ENCODE measurements around the gene ZACN.
A peak's percentile ranks its signal among the peaks of the same experiment; 100 is the strongest.

Gene ZACN

DNA sequence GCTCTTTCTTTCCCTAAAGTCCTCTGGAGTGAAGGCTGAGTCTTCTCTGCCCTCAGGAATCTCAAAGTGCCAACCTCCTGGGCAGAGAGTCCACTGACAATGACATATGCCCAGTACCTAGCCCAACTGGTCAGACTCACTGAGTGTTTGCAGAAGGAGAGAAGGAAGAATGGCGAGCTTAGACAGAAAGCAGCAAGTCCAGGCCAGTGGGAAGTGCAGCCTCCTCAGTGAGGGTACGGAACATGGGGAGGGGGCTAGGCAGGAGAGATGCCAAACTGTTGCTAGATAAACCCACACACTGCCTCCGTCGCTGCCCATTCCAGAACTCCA is 23.9 kb downstream of the ZACN start:
- no peak for DNase-seq (ENCODE audit: low read depth in 2 of 2)

- peak; percentile 89 to 90 for DNase-seq (ENCODE audit: low read depth in 2 of 2)
Observed at GRCh38 chr17:76103274-76104139, 24.5 kb downstream of the ZACN start, which contains the start of gene EXOC7. TSS of gene EXOC7 (minus strand) at chr17:76103787. CDS start at chr17:76103692, 95 bp downstream.

DNA sequence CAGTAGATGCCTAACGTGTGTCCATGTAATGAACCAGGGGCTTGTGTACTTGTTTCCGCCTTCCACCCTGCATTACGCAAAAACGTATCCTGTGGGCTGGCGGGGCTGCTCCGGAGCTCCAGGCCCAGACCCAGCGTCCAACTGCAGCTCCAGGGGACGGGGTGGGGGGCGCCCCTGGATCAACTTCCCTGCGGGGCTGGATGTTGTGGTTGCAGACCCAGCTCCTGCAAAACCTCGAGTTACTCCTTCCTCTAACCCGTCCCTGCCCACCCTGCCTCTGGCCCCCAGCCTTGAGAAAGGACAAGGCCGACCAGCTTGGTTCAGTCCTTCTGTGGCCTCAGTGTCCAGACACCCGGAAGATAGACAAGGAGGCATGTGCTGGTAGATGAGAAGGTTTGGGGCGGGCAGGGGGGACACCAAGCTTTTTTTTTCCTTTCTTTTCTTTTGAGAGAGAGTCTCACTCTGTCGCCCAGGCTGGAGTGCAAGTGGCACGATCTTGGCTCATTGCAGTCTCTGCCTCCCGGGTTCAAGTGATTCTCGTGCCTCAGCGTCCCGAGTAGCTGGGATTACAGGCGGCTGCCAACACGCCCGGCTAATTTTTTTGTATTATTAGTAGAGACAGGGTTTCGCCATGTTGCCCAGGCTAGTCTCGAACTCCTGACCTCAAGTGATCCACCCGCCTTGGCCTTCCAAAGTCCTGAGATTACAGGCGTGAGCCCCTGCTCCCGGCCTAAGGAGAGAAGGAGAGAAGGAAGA is 25.3 kb downstream of the ZACN start:
- no peak for DNase-seq (ENCODE audit: low read depth in 2 of 2)

- no peak for DNase-seq (ENCODE audit: low read depth in 2 of 2)
Observed at GRCh38 chr17:76104896-76105231, 25.9 kb downstream of the ZACN start.

- DNase-seq (ENCODE audit: low read depth in 2 of 2): no peak
Observed at GRCh38 chr17:76106703-76107102, 27.7 kb downstream of the ZACN start.

DNA sequence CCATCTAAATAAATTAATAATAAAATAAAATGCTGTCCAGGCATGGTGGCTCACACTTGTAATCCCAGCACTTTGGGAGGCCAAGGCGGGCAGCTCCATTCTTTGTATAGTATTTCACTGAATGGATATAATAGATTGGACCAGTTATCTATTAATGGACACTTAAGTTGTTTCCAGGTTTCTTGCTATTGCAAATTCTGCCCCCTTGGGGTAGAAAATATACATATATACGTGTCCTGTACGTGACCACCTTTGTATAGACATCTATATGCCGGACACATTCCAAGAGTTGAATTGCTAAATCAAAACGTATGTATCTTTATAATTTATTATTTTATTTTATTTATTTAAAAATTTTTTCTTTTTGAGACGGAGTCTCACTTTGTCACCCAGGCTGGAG is 28.5 kb downstream of the ZACN start:
- no peak for DNase-seq (ENCODE audit: low read depth in 2 of 2)

DNA sequence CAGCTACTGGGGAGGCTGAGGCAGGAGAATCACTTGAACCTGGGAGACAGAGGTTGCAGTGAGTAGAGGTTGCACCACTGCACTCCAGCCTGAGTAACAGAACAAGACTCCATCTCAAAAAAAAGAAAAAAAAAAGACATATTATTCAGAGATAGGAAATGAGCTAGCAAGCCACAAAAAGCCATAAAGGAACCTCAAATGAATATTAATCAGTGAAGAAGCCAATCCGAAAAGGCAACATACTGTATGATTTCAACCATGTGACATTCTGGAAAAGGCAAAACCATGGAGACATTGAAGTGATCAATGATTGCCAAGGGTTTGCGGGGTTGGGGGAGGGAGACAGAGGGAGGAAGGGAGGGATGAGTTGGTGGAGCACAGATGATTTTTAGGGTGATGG is 33.0 kb downstream of the ZACN start:
- no peak for DNase-seq (ENCODE audit: low read depth in 2 of 2)

- DNase-seq (ENCODE audit: low read depth in 2 of 2): no peak
Observed at GRCh38 chr17:76115138-76115754, 36.3 kb downstream of the ZACN start.

DNA sequence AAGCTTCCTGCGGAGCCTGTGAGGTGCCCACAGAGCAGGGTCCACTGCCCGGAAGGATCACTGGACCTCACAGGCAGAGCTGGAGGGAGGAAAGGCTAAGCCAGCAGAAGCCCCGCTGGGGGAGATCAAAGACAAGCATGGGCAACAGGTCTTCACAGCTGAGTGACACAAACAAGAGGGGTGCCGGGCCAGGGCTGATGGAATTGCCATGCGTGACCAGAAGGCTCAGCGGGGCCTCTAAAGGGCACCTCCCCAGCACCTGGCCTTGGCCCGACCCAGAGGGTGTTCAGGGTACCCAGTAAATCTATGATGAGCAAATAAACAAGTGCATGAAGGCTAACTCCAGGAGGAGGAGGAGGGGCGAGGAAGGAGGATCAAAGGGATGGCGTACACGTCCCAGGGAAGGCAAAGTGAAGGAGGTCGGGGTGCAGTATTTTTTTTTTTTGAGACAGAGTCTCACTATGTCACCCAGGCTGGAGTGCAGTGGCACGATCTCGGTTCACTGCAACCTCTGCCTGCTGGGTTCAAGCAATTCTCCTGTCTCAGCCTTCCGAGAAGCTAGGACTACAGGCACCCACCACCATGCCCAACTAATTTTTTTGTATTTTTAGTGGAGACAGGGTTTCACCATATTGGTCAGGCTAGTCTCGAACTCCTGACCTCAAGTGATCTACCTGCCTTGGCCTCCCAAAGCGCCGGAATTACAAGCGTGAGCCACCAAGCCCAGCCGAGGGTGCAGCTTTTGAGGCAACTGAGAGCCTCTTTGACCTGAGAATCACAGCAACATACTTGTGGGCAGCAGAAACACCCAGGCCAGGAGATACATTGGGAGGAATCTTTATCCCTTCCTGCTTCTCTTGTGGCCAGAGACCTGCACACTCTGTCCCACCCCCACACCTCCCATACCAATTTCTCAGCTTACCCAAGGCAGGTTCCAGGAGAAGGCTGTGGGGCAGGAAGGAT is 40.7 kb downstream of the ZACN start:
- no peak for DNase-seq (ENCODE audit: low read depth in 2 of 2)

DNA sequence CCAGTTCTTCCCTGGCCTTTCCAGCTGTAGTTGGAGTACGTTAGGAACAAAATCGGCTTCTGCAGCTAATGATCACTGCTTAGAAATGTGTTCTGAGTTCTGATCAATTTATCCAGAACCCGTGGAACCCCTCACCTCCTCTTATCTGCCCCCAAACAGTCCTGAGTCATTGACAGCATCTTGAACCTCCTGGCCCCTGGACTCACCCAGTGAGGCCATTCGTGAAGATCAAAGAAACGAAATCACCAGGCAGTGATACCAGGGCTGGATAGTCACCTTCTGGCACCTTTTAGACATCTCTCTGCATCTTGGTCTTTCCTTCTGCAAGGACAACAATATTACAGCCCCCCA is 41.7 kb downstream of the ZACN start:
- no peak for DNase-seq (ENCODE audit: low read depth in 2 of 2)

DNA sequence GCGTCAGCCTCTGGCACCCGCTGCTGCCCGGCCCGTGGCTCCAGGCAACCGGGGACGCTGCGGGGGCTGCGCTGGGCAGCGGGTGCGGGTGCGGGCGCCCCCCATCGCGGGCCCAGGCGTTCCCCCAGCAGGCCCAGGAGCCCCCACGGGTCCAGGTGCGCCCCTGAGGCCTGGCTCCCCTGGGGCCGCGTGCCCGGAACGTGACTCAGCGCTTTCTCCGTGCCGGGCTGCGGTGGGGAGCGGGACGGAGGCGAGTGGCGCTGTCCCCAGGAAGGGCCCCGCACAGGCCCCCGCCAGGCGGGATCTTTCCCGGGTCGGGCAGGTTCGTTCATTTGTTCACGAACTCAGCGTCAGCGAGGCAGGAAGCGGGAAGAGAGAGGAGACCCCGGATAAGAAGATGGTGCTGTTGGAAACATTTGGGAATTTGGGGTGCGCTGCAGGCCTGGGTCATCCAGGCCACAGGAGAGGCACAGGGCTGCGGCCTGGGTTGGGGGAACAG is 43.0 kb downstream of the ZACN start:
- no peak for DNase-seq (ENCODE audit: low read depth in 2 of 2)

DNA sequence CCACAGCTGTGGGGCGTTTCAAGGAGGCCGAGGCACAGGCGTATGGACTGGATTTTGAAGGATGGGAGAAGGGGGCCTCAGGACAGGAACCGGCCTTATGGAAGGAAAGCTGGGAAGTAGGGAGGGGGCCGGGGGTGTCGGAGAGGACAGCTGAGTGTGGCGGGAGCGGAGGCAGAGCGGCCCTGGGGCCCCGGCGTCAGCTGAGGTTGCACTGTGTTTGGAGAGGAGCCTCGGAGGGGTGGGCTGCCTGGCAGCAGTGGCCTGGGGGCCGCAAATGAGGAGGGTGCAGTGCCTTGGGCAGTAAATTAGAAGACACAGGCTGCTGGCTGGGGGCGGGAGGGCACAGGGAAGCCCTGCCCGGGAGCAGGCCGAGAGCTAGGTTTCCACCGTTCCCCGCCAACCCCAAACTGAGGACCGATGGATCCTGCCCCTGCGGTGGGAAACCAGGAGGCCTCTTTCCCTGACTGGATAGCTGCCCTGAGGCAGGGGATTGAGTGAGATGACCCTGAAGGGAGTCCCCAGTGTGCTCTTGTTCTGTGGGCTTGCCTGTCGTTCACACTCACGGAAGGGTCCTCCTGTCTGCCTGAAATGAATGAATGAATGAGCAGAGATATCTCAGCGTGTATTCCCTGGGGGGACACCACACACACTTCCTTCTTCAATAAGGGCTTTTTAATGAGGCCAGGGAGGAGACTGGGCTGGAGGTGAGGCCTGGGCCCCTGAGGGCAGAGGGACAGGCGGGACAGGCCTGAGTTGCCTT is 43.6 kb downstream of the ZACN start:
- no peak for DNase-seq (ENCODE audit: low read depth in 2 of 2)

- no peak for DNase-seq (ENCODE audit: low read depth in 2 of 2)
Observed at GRCh38 chr17:76123191-76123499, 44.2 kb downstream of the ZACN start.

DNA sequence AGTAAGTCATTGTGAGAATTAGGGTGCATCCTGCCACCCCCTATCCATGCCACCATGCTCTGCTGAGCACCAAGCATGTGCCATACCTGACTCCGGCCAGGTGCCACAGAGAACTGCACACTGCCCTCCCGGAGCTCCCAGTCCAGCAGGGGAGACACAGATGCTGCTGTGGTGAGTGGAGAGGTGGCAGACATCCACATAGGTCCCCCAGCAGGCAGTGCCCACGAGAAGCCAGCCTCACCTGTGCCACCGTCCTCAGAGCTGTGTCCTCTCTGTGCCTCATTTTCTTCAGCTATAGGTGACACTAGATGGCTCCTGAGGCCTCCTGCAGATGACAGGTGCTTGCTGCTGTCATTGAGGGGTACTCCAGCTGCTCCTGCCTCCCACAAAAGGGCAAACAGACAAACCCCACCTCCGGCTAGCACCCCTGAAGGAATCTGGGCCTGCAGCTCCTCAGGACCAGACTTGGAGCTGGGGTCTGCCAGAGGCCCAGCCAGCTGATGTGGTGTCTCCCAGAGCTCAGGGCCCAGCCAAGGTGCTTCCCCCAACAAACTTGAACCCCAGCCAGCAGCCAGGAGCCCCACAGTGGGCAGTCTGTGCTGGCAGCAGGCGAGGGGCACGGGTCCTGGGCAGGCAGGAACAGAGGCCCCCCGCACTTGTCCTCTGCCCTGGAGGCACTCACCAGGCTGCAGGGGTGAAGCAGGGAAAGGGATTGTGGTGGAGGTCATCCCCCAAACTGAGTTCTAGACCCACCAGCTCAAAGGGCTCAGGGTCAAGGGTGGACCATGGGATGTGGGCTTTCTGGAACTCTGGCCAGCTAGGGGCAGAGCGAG is 45.0 kb downstream of the ZACN start:
- DNase-seq (ENCODE audit: low read depth in 2 of 2): no peak

GRCh38 chr17:76124582-76125390 is 45.8 kb downstream of the ZACN start:
- no peak for DNase-seq (ENCODE audit: low read depth in 2 of 2)

DNA sequence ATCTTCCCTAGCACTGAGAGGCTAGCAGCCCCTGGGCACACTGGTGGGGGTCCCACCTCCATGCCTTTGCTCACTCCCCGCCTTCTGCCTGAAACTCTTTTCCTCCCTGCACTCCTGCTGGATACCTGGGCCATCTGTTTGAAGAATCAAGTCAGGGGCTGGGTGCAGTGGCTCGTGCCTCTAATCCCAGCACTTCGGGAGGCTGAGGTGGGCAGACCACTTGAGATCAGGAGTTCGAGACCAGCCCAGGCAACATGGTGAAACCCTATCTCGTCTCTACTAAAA is 46.4 kb downstream of the ZACN start:
- no peak for DNase-seq (ENCODE audit: low read depth in 2 of 2)

- DNase-seq (ENCODE audit: low read depth in 2 of 2): no peak
Observed at GRCh38 chr17:76125922-76126321, 46.9 kb downstream of the ZACN start.

DNA sequence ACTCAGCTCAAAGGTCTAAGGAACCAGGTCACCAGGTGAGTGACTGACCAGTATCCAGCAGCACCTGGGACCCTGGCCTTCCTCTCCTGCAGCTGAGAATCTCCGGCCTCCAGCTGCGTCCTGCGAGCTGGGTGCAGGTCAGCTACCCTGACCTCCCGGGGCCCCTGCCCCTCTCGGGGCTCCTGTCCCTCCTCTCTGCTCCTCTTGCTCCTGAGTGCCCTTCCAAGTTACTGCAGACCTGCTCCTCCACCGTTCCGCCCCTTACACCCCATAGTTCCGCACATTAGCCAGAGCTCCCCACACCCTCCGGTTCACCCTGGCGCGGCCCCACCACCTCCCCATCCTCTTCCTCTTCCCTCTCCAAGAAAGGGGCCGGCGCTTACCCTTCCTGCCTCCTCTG is 51.5 kb downstream of the ZACN start:
- DNase-seq (ENCODE audit: low read depth in 2 of 2): no peak

DNA sequence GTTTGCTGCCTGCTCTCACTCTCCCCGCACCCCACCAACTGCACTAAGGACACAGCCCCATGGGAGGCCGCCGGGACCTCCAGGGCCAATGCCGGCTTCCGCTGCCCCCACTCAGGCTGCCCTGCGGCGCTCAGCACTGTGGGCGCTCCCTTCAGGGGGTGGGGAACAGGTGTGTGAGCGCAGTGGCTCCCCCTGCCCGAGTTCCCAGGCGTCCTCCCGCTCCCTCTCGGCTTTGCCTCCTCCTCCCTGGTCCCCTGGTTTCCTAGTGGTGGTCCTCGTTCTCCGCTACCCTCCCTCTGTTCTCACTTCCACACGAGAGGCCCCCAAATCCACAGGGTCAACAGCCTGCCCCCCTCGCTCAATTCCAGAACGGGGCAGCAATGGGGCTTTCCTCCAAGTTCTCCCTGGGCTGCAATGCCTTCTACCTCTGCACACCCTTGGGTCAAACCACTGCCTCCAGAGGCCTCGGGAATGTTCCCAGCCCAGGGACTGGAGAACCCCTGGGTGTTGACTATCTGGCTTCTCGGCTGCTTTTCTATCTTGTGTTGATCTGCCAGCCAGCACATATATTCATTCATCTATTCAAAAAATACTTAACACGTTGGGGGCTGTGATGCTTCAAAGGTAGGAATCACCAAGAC is 52.2 kb downstream of the ZACN start:
- DNase-seq (ENCODE audit: low read depth in 2 of 2): no peak

All from stimulated activated CD8-positive, alpha-beta memory T cell treated with anti-CD3 and anti-CD28 coated beads, Interleukin-2, amount 100 ng/mL, for 48 hours (primary cell).